Lower leg skin (tissue), 3 donors: ENCODE measurements around the gene PRX.

Source experiments
- POLR2A ChIP-seq, 2 donors: fragments of 450-650 bp; IDR thresholded peaks; one replicate each; pipeline ENCODE4 v1.6.1; 2016 to 2017; ENCODE audit warnings: antibody characterized with exemption in 2 of 2, mild to moderate bottlenecking in 1 of 2, moderate library complexity in 1 of 2
- TF ChIP-seq, protein P1 (sequence below), 3 donors: fragments of 450-650 bp; IDR thresholded peaks; one replicate each; pipeline ENCODE4 v1.5.1; 2016; ENCODE audit warnings: antibody characterized with exemption in 3 of 3, mild to moderate bottlenecking in 3 of 3, moderate library complexity in 2 of 3

DNA sequence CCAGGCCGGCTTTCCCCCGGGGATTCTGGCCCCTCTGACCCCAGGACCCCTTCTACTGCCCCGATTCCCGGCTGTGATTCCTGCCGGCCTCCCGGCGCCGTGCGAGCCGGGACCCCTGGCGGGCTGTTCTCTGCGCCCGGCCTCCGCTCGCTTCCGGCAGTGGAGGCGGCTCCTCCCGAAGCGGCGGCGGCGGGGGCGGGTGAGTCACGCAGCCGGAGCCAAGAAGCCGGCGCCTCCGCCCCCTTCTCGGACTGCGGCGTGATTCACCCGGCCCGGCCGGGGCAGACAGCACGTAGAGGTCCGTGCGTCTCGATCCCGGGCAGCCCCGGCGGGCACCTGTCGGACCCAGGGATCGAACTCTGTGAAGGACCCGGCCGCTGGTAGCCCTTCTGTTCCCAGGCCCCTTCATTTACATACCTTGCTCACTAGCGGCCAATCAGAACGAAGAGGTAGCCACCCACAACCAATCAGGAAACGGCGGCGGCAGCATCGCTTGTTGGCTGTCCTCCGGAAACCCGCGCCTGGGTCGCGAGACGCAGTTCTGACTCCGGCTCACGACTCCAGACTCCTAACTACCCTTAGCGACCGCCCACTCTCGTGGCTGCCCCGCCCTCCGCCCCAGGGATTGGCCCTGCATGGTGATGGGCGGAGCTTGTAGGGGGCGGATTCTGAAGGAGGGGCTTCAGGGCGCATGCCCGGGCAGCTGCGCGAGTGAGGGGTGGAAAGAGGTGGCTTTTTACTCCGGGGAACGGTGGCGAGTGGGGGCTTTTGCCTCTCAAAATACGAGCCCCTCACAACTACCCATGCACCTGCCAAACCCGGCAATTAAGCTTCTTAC is 12.5 kb upstream of the PRX start, which contains the start of gene SERTAD1:
- TF ChIP-seq, protein P1, sequence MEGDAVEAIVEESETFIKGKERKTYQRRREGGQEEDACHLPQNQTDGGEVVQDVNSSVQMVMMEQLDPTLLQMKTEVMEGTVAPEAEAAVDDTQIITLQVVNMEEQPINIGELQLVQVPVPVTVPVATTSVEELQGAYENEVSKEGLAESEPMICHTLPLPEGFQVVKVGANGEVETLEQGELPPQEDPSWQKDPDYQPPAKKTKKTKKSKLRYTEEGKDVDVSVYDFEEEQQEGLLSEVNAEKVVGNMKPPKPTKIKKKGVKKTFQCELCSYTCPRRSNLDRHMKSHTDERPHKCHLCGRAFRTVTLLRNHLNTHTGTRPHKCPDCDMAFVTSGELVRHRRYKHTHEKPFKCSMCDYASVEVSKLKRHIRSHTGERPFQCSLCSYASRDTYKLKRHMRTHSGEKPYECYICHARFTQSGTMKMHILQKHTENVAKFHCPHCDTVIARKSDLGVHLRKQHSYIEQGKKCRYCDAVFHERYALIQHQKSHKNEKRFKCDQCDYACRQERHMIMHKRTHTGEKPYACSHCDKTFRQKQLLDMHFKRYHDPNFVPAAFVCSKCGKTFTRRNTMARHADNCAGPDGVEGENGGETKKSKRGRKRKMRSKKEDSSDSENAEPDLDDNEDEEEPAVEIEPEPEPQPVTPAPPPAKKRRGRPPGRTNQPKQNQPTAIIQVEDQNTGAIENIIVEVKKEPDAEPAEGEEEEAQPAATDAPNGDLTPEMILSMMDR (IDR thresholded peaks at IDR 0.05), result no peak
- peak in 1 of 2 donors; percentile 66 for TF ChIP-seq POLR2A (IDR thresholded peaks at IDR 0.05)
